ENCODE data around the gene DOCK11.
"Not testable (repeated sequence)": the region's sequence is repeated elsewhere in the genome, so short reads cannot be mapped to it uniquely, and the experiment has no call there.

Gene DOCK11

DNA sequence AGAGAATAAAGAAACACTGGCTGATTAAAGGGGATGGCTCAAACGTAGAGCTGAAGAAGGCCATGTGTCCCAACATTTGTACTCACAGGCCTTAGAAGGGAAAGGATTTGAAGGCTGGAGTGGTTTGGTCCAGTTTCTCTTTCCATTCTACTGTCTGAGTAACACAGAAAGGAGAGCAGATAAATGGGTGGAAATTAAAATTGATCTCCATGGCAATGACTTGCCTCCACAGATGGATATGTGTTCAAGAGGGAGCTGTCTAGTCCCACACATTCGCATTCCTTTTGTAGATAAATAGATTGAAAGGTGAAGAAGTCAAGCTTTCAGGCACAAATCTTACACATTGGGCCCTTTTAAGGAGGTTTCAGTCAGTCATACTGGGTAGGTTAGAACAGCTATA lies 74.6 kb downstream of the DOCK11 start:
- DNase-seq (ENCODE audit: low read depth): no peak

DNA sequence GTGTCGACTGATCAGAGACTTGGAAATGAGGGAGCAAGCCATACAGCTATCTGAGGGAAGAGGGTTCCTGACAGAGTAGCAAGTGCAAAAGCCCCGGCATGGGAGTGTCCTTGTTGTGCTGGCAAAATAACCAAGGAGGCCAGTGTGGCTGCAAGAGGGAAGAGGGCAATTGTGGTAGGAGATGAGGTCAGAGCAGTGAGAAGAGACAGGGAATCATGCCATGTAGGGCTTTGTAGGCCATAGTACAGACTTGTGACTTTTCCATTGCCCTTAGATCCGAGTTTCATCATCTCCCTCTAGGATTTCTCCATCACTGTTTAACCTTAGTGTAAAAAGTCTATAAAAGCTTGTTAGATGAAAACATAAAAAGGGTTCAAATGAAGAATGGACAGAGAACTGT lies 76.2 kb downstream of the DOCK11 start:
- DNase-seq (ENCODE audit: low read depth): no peak

DNA sequence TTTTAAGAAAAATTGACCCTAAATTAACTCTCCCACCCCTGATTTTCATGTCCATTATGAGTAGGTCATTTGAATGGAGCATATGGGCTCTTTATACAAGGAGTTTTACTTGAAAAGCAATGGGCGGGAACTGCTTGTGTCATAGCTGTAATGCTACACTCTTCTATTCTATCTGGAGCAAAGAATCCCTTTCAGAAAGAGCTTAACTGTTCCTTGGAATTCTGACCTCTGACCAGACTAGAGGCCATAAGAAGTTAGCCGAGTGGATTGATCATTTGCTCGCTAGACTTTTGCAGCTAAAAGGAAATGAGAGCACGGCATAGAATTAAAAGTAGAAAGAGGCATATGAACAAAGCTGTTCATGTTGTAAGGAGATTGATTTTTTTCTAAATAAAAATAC lies 79.1 kb downstream of the DOCK11 start:
- no peak for DNase-seq (ENCODE audit: low read depth)

- no peak for DNase-seq (ENCODE audit: low read depth)
Observed at GRCh38 chrX:118577041-118577440, 81.4 kb downstream of the DOCK11 start.

GRCh38 chrX:118579417-118579816 lies 83.8 kb downstream of the DOCK11 start:
- no peak for DNase-seq (ENCODE audit: low read depth)

DNA sequence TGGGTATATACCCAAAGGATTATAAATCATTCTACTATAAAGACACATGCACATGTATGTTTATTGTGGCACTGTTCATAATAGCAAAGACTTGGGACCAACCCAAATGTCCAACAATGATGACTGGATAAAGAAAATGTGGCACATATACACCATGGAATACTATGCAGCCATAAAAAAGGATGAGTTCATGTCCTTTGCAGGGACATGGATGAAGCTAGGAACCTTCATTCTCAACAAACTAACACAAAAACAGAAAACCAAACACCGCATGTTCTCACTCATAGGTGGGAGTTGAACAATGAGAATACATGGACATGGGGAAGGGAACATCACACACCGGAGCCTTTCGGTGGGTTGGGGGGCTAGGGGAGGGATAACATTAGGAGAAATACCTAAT lies 87.3 kb downstream of the DOCK11 start:
- not testable (repeated sequence) for DNase-seq (ENCODE audit: low read depth)

DNA sequence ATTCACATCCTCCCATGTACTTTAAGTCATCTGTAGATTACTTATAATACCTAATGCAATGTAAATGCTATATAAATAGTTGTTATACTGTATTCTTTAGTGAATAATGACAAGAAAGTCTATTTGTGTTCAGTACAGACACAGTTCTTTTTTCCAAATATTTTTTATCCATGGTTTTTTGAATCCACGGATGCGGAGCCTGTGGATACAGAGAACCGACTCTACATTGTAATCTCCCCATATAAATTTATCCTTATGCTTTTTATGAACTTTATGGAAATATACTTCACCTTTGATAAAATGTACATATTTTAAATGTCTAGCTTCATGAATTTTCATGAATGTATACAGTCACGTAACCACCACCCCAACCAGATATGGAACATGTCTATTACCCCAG lies 88.2 kb downstream of the DOCK11 start:
- no peak for DNase-seq (ENCODE audit: low read depth)

DNA sequence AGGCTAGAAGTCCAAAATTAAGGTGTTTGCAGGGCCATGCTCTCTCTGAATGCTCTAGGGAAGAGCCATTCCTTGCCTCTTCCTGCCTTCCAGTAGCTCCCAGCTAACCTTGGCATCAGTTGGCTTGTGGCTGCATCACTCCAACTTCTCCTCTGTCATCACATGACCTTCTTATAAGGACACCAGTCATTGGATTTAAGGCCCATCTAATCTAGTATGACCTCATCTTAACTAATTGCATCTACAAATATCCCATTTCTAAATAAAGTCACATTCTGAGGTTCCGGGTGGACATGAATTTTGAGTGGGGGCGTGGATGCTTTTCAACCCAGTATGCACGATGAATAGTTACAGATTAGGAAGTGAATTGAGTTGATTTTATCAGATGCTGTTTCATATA lies 89.7 kb downstream of the DOCK11 start:
- no peak for DNase-seq (ENCODE audit: low read depth)

DNA sequence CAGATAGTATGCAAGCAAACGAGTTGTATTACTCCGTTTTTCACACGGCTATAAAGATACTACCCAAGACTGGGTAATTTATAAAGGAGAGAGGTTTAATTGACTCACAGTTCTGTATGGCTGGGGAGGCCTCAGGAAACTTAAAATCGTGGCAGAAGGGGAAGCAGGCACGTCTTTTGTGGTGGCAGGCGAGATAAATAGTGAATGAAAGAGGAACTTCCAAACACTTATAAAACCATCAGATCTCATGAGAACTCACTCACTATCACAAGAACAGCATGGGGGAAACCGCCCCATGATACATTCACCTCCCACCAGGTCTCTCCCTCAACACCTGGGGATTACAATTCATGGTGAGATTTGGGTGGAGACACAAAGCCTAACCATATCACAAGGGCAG lies 90.6 kb downstream of the DOCK11 start:
- not testable (repeated sequence) for DNase-seq (ENCODE audit: low read depth)

GRCh38 chrX:118588715-118589114 lies 93.1 kb downstream of the DOCK11 start:
- DNase-seq (ENCODE audit: low read depth): no peak

DNA sequence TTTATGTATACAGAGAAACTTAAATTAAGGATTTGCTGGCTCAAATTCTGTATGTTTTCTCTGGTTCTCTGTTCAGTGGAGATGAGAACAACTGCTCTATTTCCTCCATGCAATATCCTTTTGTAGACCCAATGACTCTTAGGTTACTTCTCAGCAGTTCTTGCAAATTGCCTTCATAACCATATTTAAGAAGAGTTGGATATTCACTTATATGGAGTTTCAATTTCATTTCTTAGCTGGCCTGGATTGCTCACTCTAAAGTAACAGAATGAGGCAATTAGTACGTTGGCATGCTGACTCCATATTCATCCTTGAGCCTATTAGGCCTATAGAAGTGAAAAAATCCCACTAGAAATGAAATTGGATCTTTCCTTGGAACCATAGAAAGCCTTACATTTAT lies 93.6 kb downstream of the DOCK11 start:
- DNase-seq (ENCODE audit: low read depth): no peak

- no peak for DNase-seq (ENCODE audit: low read depth)
Observed at GRCh38 chrX:118593407-118593806, 97.8 kb downstream of the DOCK11 start.

GRCh38 chrX:118594697-118595420 lies 99.2 kb downstream of the DOCK11 start:
- DNase-seq (ENCODE audit: low read depth): no peak

GRCh38 chrX:118595501-118596042 lies 100.0 kb downstream of the DOCK11 start:
- no peak for DNase-seq (ENCODE audit: low read depth)

- DNase-seq (ENCODE audit: low read depth): no peak
Observed at GRCh38 chrX:118596390-118596789, 100.8 kb downstream of the DOCK11 start.

- DNase-seq (ENCODE audit: low read depth): peak; percentile 74
Observed at GRCh38 chrX:118603981-118604380, 108.4 kb downstream of the DOCK11 start.

DNA sequence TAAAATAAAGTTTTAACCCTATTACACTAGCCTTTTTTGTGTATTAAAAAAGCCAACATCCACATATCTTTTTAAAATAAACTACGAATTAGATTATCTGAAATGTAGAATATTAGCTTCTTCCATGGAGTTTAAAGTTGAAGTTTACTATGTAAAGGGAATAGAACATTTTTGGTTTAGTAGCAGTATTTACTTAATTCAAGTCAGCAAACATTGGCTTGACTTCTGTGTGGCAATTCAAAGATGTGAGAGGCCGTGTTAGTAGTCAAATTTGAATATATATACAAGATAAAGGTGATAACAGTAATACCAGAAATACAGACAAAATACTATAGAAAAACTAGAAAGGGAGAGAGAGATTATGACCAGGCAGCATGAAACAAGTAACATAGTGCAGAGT lies 116.7 kb downstream of the DOCK11 start:
- DNase-seq (ENCODE audit: low read depth): no peak

- no peak for DNase-seq (ENCODE audit: low read depth)
Observed at GRCh38 chrX:118614150-118614549, 118.5 kb downstream of the DOCK11 start.

DNA sequence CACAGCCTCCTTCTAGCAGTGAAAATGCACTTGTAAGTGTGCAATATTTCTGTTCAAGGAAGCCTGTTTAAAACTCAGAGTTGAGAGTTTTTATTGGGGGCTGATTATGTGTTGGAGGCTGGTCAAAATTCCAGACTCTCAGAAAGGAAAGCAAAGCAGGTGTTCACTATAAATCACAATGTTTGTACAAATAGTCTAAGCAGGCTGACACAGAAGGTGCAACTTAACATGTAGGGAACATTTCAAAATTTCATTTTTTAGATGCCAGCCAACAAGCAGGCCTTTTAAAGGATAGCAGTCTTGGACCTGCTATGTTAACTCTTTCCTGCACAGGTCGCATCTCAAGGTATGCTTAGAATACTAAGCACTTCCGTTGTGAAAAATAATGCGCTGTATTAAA lies 119.5 kb downstream of the DOCK11 start:
- DNase-seq (ENCODE audit: low read depth): no peak

- no peak for DNase-seq (ENCODE audit: low read depth)
Observed at GRCh38 chrX:118621081-118621759, 125.6 kb downstream of the DOCK11 start.

DNA sequence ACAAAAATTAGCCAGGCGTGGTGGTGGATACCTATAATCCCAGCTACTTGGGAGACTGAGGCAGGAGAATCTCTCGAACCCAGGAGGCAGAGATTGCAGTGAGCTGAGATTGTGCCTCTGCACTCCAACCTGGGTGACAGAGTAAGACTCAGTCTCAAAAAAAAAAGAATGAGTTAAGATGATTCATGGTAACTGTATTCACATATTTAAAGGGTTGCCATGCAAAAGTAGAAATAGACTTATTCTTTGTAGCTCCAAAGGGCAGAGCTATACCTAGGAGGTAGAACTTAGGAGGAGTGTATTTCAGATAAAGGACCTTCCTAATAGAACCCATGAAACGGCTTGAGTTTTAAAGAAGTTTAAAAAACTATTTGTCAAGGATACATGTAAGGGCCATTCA lies 127.4 kb downstream of the DOCK11 start:
- peak; percentile 8 for DNase-seq (ENCODE audit: low read depth)

GRCh38 chrX:118626346-118626745 lies 130.7 kb downstream of the DOCK11 start:
- DNase-seq (ENCODE audit: low read depth): no peak

DNA sequence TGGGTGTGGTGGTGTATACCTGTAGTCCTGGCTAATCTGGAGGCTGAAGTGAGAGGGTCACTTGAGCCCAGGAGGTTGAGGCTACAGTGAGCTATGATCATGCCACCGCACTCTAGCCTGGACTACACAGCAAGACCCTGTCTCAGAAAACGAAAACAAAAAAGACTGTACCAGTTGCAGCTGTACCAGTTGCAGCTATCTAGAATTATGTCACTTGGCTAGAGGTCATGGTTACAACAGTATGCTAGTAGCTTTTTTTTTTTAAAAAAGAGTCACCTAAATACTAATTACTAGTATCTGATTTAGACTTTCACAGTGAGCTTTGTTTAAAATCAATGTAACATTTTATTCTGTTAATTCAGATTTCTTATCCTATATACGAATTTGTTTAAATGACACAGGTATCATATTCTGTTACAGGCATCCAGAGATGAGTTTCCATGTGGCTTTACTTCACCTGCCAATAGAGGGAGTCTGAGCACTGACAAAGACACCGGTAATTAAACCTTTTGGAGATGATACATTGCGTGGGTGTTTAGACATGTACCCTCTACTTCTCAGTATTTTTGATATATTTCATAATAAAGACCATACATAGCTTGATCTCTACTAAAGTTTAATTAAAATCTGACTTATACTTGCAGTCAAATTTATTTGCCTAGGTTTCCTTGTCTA lies 131.6 kb downstream of the DOCK11 start:
- peak; percentile 36 for DNase-seq (ENCODE audit: low read depth)

Data from ELR (cell line).